HepG2 (cell line): Measurements from ENCODE around the gene UQCRC1. TPM values are rescaled to one million over a fixed set of nuclear protein-coding genes. Genes with fewer than 3 reads are reported as not detected.

Source experiments
- CBFB ChIP-seq: sonication (generic); formaldehyde crosslinking; IDR thresholded peaks from 2 replicates; pipeline ENCODE4 v1.4.0; 2020; ENCODE audit warnings: missing genetic modification reagents
- GATA4 ChIP-seq: sonication (generic); IDR thresholded peaks from 2 replicates; pipeline ENCODE4 v1.6.1; 2016; ENCODE audit warnings: antibody characterized with exemption, low read depth, borderline replicate concordance
- HNRNPL ChIP-seq: fragments of 200-400 bp; formaldehyde crosslinking; IDR thresholded peaks from 2 replicates; pipeline ENCODE4 v1.6.1; 2017; ENCODE audit warnings: mild to moderate bottlenecking, low read depth, low read length
- MED1 ChIP-seq: sonication (generic); formaldehyde crosslinking; IDR thresholded peaks from 2 replicates; pipeline ENCODE4 v1.4.0; 2020; ENCODE audit warnings: missing genetic modification reagents
- MEIS1 ChIP-seq: sonication (generic); formaldehyde crosslinking; IDR thresholded peaks from 2 replicates; pipeline ENCODE4 v1.9.0; 2021; ENCODE audit warnings: mild to moderate bottlenecking, missing genetic modification reagents, moderate library complexity, borderline replicate concordance
- PHF8 ChIP-seq: sonication (generic); formaldehyde crosslinking; IDR thresholded peaks from 2 replicates; pipeline ENCODE4 v1.5.0; 2020; ENCODE audit warnings: missing genetic modification reagents
- SP4 ChIP-seq: sonication (generic); formaldehyde crosslinking; IDR thresholded peaks from 2 replicates; pipeline ENCODE4 v1.8.1; 2023; ENCODE audit warnings: mild to moderate bottlenecking, missing genetic modification reagents
- SPEN ChIP-seq: sonication (generic); formaldehyde crosslinking; IDR thresholded peaks from 2 replicates; pipeline ENCODE4 v1.5.1; 2020; ENCODE audit warnings: low read depth, mild to moderate bottlenecking, missing genetic modification reagents
- STAG1 ChIP-seq: sonication (generic); formaldehyde crosslinking; IDR thresholded peaks from 2 replicates; pipeline ENCODE4 v1.4.0; 2020; ENCODE audit warnings: missing genetic modification reagents
- ZC3H13 ChIP-seq: sonication (generic); formaldehyde crosslinking; IDR thresholded peaks from 2 replicates; pipeline ENCODE4 v1.8.1; 2023; ENCODE audit warnings: mild to moderate bottlenecking, missing genetic modification reagents, moderate library complexity
- ZNF235 ChIP-seq: sonication (generic); formaldehyde crosslinking; IDR thresholded peaks from 2 replicates; pipeline ENCODE4 v1.8.1; 2023; ENCODE audit warnings: mild to moderate bottlenecking, missing genetic modification reagents, borderline replicate concordance
- ZNF530 ChIP-seq: sonication (generic); formaldehyde crosslinking; IDR thresholded peaks from 2 replicates; pipeline ENCODE4 v1.5.0; 2020; ENCODE audit warnings: low read depth, mild to moderate bottlenecking, missing genetic modification reagents
- ZNF543 ChIP-seq: sonication (generic); formaldehyde crosslinking; IDR thresholded peaks from 2 replicates; pipeline ENCODE4 v1.4.0; 2020; ENCODE audit warnings: mild to moderate bottlenecking, missing genetic modification reagents
- ZNF776 ChIP-seq: sonication (generic); formaldehyde crosslinking; IDR thresholded peaks from 2 replicates; pipeline ENCODE4 v1.4.0; 2020; ENCODE audit warnings: mild to moderate bottlenecking, missing genetic modification reagents
- ZNF788 ChIP-seq: sonication (generic); formaldehyde crosslinking; IDR thresholded peaks from 2 replicates; pipeline ENCODE4 v1.5.0; 2020; ENCODE audit warnings: mild to moderate bottlenecking, missing genetic modification reagents, borderline replicate concordance
- polyA plus RNA-seq, 8 experiments: library from polyadenylated mRNA; depleted of rRNA in 3 of 8; stranded (reverse) in 7 of 8; unstranded in 1 of 8; fragments of >200 nt; fragmentation: Illumina TruSeq in 4 of 8; extraction: Trizol in 4 of 8; gene quantifications; 2 replicates each; pipeline versions ENCODE4 v1.2.1 to v1.2.3, GENCODE V29; 2011 to 2016; ENCODE audit warnings: low read depth in 4 of 8, missing spikeins in 1 of 8, mixed read lengths in 1 of 8; ENCODE audit not compliant: insufficient read depth in 1 of 8
- total RNA-seq, 5 experiments: library from RNA; depleted of rRNA; stranded (reverse); fragments of >200 nt; fragmentation: Illumina TruSeq; extraction: Trizol; gene quantifications; 2 replicates each; pipeline ENCODE4 v1.2.3, GENCODE V29; 2016; ENCODE audit warnings: low read depth in 1 of 5
- TF ChIP-seq, protein P1 (sequence below): sonication (generic); formaldehyde crosslinking; IDR thresholded peaks from 2 replicates; pipeline ENCODE4 v1.4.0; 2020; ENCODE audit warnings: missing genetic modification reagents, borderline replicate concordance
- TF ChIP-seq, protein P2 (sequence below): sonication (generic); formaldehyde crosslinking; IDR thresholded peaks from 2 replicates; pipeline ENCODE4 v1.9.0; 2022; ENCODE audit warnings: low read depth, missing genetic modification reagents
- TF ChIP-seq, protein P3 (sequence below): sonication (generic); formaldehyde crosslinking; IDR thresholded peaks from 2 replicates; pipeline ENCODE4 v1.5.0; 2020; ENCODE audit warnings: mild to moderate bottlenecking, missing genetic modification reagents, moderate library complexity
- TF ChIP-seq, protein P4 (sequence below): sonication (generic); formaldehyde crosslinking; IDR thresholded peaks from 2 replicates; pipeline ENCODE4 v1.8.0; 2022; ENCODE audit warnings: mild to moderate bottlenecking, missing genetic modification reagents, moderate library complexity
- TF ChIP-seq, protein P5 (sequence below): sonication (generic); formaldehyde crosslinking; IDR thresholded peaks from 2 replicates; pipeline ENCODE4 v1.4.0; 2020; ENCODE audit warnings: mild to moderate bottlenecking, missing genetic modification reagents

Gene UQCRC1
- total and polyA plus RNA-seq, 2 of the 13 experiments (the other 11 are each of a cell fraction or from before 2014, with no cell fraction given) = 316 to 680 TPM

DNA sequence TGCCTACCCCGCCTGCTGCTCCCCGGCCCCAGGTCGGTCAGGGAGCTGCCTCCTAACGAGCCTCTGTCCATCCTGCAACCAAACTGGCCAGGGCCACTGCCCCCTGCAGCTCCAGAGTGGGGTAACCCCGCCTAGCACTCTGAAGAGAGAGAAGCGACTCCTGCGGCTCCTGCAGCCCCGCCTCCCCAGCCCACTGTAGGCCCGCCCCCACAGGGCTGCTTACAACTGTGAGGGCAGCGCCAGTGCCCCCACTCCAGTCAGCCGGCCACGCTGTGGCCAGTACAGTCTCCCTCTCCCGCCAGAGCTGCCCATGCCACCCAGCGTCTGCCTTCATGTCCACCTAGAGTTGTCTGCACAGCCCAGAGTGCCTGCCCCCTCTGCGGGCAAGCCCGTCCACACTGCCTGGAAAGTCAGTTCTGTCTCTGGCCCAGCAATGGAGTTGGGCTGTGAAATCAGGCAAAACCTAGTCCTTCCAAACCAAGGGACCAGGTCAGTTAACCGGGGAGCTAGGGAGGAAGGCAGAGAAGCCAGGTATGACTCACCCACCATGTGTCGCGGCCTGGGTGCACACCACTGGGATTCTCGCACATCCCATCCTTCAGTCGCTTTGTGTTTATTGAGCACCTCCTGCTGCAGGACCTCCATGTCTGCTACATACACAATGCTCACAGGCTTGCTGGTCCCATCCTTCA, 48.3 kb downstream of the UQCRC1 start (continued):
- TF ChIP-seq, protein P1, sequence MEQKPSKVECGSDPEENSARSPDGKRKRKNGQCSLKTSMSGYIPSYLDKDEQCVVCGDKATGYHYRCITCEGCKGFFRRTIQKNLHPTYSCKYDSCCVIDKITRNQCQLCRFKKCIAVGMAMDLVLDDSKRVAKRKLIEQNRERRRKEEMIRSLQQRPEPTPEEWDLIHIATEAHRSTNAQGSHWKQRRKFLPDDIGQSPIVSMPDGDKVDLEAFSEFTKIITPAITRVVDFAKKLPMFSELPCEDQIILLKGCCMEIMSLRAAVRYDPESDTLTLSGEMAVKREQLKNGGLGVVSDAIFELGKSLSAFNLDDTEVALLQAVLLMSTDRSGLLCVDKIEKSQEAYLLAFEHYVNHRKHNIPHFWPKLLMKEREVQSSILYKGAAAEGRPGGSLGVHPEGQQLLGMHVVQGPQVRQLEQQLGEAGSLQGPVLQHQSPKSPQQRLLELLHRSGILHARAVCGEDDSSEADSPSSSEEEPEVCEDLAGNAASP (CRISPR knock-in tag) = no peak
- TF ChIP-seq MED1 (CRISPR knock-in tag) (peak; percentile 26; the same call in 1 of the 2 replicates), CBFB (CRISPR knock-in tag) (no peak), MEIS1 (0 out of 2 replicates have a peak, but pooled peaks have one; percentile 5), SP4 (CRISPR knock-in tag) (0 out of 2 replicates have a peak, but pooled peaks have one; percentile 17), GATA4 (0 out of 2 replicates have a peak, but pooled peaks have one; percentile 22), ZNF543 (peak; percentile 45; the same call in 1 of the 2 replicates), HNRNPL (peak; percentile 76; the same call in 1 of the 2 replicates), PHF8 (CRISPR knock-in tag) (no peak; the same call in 1 of the 2 replicates), ZNF530 (no peak), ZNF776 (0 out of 2 replicates have a peak, but pooled peaks have one; percentile 52), SPEN (peak; percentile 52; the same call in 1 of the 2 replicates), STAG1 (CRISPR knock-in tag) (peak; percentile 21; the same call in 1 of the 2 replicates), ZNF235 (CRISPR knock-in tag) (0 out of 2 replicates have a peak, but pooled peaks have one; percentile 40), ZNF788 (CRISPR knock-in tag) (0 out of 2 replicates have a peak, but pooled peaks have one; percentile 31), ZC3H13 (CRISPR knock-in tag) (0 out of 2 replicates have a peak, but pooled peaks have one; percentile 49)
- TF ChIP-seq, protein P2, sequence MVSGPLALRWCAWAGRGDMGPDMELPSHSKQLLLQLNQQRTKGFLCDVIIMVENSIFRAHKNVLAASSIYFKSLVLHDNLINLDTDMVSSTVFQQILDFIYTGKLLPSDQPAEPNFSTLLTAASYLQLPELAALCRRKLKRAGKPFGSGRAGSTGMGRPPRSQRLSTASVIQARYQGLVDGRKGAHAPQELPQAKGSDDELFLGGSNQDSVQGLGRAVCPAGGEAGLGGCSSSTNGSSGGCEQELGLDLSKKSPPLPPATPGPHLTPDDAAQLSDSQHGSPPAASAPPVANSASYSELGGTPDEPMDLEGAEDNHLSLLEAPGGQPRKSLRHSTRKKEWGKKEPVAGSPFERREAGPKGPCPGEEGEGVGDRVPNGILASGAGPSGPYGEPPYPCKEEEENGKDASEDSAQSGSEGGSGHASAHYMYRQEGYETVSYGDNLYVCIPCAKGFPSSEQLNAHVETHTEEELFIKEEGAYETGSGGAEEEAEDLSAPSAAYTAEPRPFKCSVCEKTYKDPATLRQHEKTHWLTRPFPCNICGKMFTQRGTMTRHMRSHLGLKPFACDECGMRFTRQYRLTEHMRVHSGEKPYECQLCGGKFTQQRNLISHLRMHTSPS = peak; percentile 62; the same call in 1 of the 2 replicates
- TF ChIP-seq, protein P3, sequence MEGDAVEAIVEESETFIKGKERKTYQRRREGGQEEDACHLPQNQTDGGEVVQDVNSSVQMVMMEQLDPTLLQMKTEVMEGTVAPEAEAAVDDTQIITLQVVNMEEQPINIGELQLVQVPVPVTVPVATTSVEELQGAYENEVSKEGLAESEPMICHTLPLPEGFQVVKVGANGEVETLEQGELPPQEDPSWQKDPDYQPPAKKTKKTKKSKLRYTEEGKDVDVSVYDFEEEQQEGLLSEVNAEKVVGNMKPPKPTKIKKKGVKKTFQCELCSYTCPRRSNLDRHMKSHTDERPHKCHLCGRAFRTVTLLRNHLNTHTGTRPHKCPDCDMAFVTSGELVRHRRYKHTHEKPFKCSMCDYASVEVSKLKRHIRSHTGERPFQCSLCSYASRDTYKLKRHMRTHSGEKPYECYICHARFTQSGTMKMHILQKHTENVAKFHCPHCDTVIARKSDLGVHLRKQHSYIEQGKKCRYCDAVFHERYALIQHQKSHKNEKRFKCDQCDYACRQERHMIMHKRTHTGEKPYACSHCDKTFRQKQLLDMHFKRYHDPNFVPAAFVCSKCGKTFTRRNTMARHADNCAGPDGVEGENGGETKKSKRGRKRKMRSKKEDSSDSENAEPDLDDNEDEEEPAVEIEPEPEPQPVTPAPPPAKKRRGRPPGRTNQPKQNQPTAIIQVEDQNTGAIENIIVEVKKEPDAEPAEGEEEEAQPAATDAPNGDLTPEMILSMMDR (CRISPR knock-in tag) = peak; percentile 64
- TF ChIP-seq, protein P4, sequence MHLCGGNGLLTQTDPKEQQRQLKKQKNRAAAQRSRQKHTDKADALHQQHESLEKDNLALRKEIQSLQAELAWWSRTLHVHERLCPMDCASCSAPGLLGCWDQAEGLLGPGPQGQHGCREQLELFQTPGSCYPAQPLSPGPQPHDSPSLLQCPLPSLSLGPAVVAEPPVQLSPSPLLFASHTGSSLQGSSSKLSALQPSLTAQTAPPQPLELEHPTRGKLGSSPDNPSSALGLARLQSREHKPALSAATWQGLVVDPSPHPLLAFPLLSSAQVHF (CRISPR knock-in tag) = peak; percentile 53; the same call in 1 of the 2 replicates
- TF ChIP-seq, protein P5, sequence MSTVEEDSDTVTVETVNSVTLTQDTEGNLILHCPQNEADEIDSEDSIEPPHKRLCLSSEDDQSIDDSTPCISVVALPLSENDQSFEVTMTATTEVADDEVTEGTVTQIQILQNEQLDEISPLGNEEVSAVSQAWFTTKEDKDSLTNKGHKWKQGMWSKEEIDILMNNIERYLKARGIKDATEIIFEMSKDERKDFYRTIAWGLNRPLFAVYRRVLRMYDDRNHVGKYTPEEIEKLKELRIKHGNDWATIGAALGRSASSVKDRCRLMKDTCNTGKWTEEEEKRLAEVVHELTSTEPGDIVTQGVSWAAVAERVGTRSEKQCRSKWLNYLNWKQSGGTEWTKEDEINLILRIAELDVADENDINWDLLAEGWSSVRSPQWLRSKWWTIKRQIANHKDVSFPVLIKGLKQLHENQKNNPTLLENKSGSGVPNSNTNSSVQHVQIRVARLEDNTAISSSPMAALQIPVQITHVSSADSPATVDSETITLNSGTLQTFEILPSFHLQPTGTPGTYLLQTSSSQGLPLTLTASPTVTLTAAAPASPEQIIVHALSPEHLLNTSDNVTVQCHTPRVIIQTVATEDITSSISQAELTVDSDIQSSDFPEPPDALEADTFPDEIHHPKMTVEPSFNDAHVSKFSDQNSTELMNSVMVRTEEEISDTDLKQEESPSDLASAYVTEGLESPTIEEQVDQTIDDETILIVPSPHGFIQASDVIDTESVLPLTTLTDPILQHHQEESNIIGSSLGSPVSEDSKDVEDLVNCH = no peak
